K562 (cell line): ENCODE data around the gene CD44.

Experiments
- CTCF ChIP-seq, 3 experiments: IDR thresholded peaks in 2 of 3; conservative IDR thresholded peaks in 1 of 3; 2 replicates each; pipeline ENCODE4 v1.5.1; 2011 to 2012; ENCODE audit warnings: low read length in 3 of 3, mild to moderate bottlenecking in 3 of 3, control low read depth in 2 of 3, improper control_type of control experiment in 1 of 3, inconsistent platforms in 1 of 3, low read depth in 1 of 3, mixed read lengths in 1 of 3, moderate library complexity in 1 of 3; ENCODE audit not compliant: insufficient read depth in 2 of 3
- E2F1 ChIP-seq: sonication (generic); formaldehyde crosslinking; IDR thresholded peaks from 2 replicates; pipeline ENCODE4 v1.8.1; 2023; ENCODE audit warnings: mild to moderate bottlenecking, missing genetic modification reagents, moderate library complexity
- POLR2G ChIP-seq: fragments of 200-400 bp; formaldehyde crosslinking; IDR thresholded peaks from 2 replicates; pipeline ENCODE4 v1.6.1; 2017; ENCODE audit warnings: low read depth, mild to moderate bottlenecking, antibody characterized with exemption, low read length, moderate library complexity
- USF2 ChIP-seq: sonication (generic); formaldehyde crosslinking; IDR thresholded peaks from 2 replicates; pipeline ENCODE4 v1.5.0; 2020; ENCODE audit warnings: missing genetic modification reagents
- ZFX ChIP-seq: sonication (generic); formaldehyde crosslinking; IDR thresholded peaks from 2 replicates; pipeline ENCODE4 v1.8.0; 2022; ENCODE audit warnings: mild to moderate bottlenecking, missing genetic modification reagents, moderate library complexity
- ZNF263 ChIP-seq: sonication (generic); formaldehyde crosslinking; IDR thresholded peaks from 2 replicates; pipeline ENCODE4 v1.8.0; 2022; ENCODE audit warnings: mild to moderate bottlenecking, missing genetic modification reagents, borderline replicate concordance

- TF ChIP-seq POLR2G (no peak), E2F1 (CRISPR knock-in tag) (no peak), ZFX (CRISPR knock-in tag) (no peak), USF2 (CRISPR knock-in tag) (no peak), CTCF (IDR thresholded peaks at IDR 0.05 in 2 of 3, conservative IDR thresholded peaks at IDR 0.05 in 1 of 3; ENCODE audit: insufficient read depth in 2 of 3, low read depth in 1 of 3, low read length in 3 of 3) (no peak), ZNF263 (CRISPR knock-in tag) (no peak)
These were observed 41.6 kb downstream of the CD44 start for GRCh38 chr11:35180317-35181233.
